HepG2 (cell line): ENCODE results near the gene C7orf57. TPM values are rescaled to one million over a fixed set of nuclear protein-coding genes. Genes with fewer than 3 reads are reported as not detected.
A peak's percentile ranks its signal among the peaks of the same experiment; 100 is the strongest.

ENCODE experiments used
- AKAP8 ChIP-seq: sonication (generic); formaldehyde crosslinking; IDR thresholded peaks from 2 replicates; pipeline ENCODE4 v1.5.1; 2020; ENCODE audit warnings: mild to moderate bottlenecking, missing genetic modification reagents
- BCL6 ChIP-seq: IDR thresholded peaks from 2 replicates; pipeline ENCODE4 v1.6.1; 2016; ENCODE audit warnings: missing genetic modification reagents, missing compliant biosample characterization
- BORCS8-MEF2B ChIP-seq: sonication (generic); formaldehyde crosslinking; IDR thresholded peaks from 2 replicates; pipeline ENCODE4 v1.8.0; 2022; ENCODE audit warnings: mild to moderate bottlenecking, missing genetic modification reagents
- CSRNP1 ChIP-seq: sonication (generic); formaldehyde crosslinking; IDR thresholded peaks from 2 replicates; pipeline ENCODE4 v1.8.1; 2023; ENCODE audit warnings: mild to moderate bottlenecking, missing genetic modification reagents
- HCFC1 ChIP-seq: fragments of 150-350 bp; IDR thresholded peaks from 2 replicates; pipeline ENCODE4 v1.6.1; 2014; ENCODE audit warnings: low read depth, low read length
- HIVEP1 ChIP-seq: sonication (generic); formaldehyde crosslinking; IDR thresholded peaks from 2 replicates; pipeline ENCODE4 v1.4.0; 2020; ENCODE audit warnings: mild to moderate bottlenecking, missing genetic modification reagents
- IKZF4 ChIP-seq: sonication (generic); formaldehyde crosslinking; IDR thresholded peaks from 2 replicates; pipeline ENCODE4 v1.5.1; 2020; ENCODE audit warnings: borderline replicate concordance, mild to moderate bottlenecking, low read depth, missing genetic modification reagents; ENCODE audit errors: not compliant biosample characterization
- MEIS1 ChIP-seq: sonication (generic); formaldehyde crosslinking; IDR thresholded peaks from 2 replicates; pipeline ENCODE4 v1.9.0; 2021; ENCODE audit warnings: mild to moderate bottlenecking, missing genetic modification reagents, moderate library complexity, borderline replicate concordance
- MXD3 ChIP-seq: IDR thresholded peaks from 2 replicates; pipeline ENCODE4 v1.6.1; 2016; ENCODE audit warnings: mild to moderate bottlenecking, missing biosample characterization, missing genetic modification reagents
- PHF8 ChIP-seq: sonication (generic); formaldehyde crosslinking; IDR thresholded peaks from 2 replicates; pipeline ENCODE4 v1.5.0; 2020; ENCODE audit warnings: missing genetic modification reagents
- RCOR2 ChIP-seq: IDR thresholded peaks from 2 replicates; pipeline ENCODE4 v1.6.1; 2016; ENCODE audit warnings: missing biosample characterization, missing genetic modification reagents
- SP5 ChIP-seq: IDR thresholded peaks from 2 replicates; pipeline ENCODE4 v1.6.1; 2016; ENCODE audit warnings: low read depth, borderline replicate concordance
- YY1 ChIP-seq: IDR thresholded peaks from 2 replicates; pipeline ENCODE4 v1.6.1; 2011; ENCODE audit warnings: low read length, low read depth, moderate library complexity, mild to moderate bottlenecking; ENCODE audit not compliant: insufficient read depth, insufficient replicate concordance
- ZBTB38 ChIP-seq: sonication (generic); formaldehyde crosslinking; IDR thresholded peaks from 2 replicates; pipeline ENCODE4 v1.5.1; 2020; ENCODE audit warnings: mild to moderate bottlenecking, missing genetic modification reagents
- ZBTB7B ChIP-seq: sonication (generic); formaldehyde crosslinking; IDR thresholded peaks from 2 replicates; pipeline ENCODE4 v1.4.0; 2020; ENCODE audit warnings: missing genetic modification reagents
- ZMYM4 ChIP-seq: sonication (generic); formaldehyde crosslinking; IDR thresholded peaks from 2 replicates; pipeline ENCODE4 v1.8.1; 2023; ENCODE audit warnings: mild to moderate bottlenecking, missing genetic modification reagents
- ZNF317 ChIP-seq: sonication (generic); formaldehyde crosslinking; IDR thresholded peaks from 2 replicates; pipeline ENCODE4 v1.5.0; 2020; ENCODE audit warnings: mild to moderate bottlenecking, missing genetic modification reagents
- ZNF598 ChIP-seq: sonication (generic); formaldehyde crosslinking; IDR thresholded peaks from 2 replicates; pipeline ENCODE4 v1.5.1; 2020; ENCODE audit warnings: mild to moderate bottlenecking, missing genetic modification reagents, borderline replicate concordance
- ZNF646 ChIP-seq: sonication (generic); formaldehyde crosslinking; IDR thresholded peaks from 2 replicates; pipeline ENCODE4 v1.9.0; 2021; ENCODE audit warnings: mild to moderate bottlenecking, missing genetic modification reagents
- ZNF800 ChIP-seq: sonication (generic); formaldehyde crosslinking; IDR thresholded peaks from 2 replicates; pipeline ENCODE4 v1.4.0; 2020; ENCODE audit warnings: missing genetic modification reagents
- polyA plus RNA-seq, 8 experiments: library from polyadenylated mRNA; depleted of rRNA in 3 of 8; stranded (reverse) in 7 of 8; unstranded in 1 of 8; fragments of >200 nt; fragmentation: Illumina TruSeq in 4 of 8; extraction: Trizol in 4 of 8; gene quantifications; 2 replicates each; pipeline versions ENCODE4 v1.2.1 to v1.2.3, GENCODE V29; 2011 to 2016; ENCODE audit warnings: low read depth in 4 of 8, missing spikeins in 1 of 8, mixed read lengths in 1 of 8; ENCODE audit not compliant: insufficient read depth in 1 of 8
- total RNA-seq, 5 experiments: library from RNA; depleted of rRNA; stranded (reverse); fragments of >200 nt; fragmentation: Illumina TruSeq; extraction: Trizol; gene quantifications; 2 replicates each; pipeline ENCODE4 v1.2.3, GENCODE V29; 2016; ENCODE audit warnings: low read depth in 1 of 5

Gene C7orf57
- total and polyA plus RNA-seq, 2 of the 13 experiments (the other 11 are each of a cell fraction or from before 2014, with no cell fraction given): not detected

GRCh38 chr7:47991741-47992311 lies 43.5 kb upstream of the C7orf57 start (continued):
- TF ChIP-seq ZNF646 (CRISPR knock-in tag): no peak
- TF ChIP-seq YY1: peak; percentile 69
- peak; percentile 73 for TF ChIP-seq ZMYM4 (CRISPR knock-in tag)
- TF ChIP-seq CSRNP1: no peak
- no peak for TF ChIP-seq AKAP8
- 0 out of 2 replicates have a peak, but pooled peaks have one; percentile 36 for TF ChIP-seq BCL6 (CRISPR knock-in tag)
- TF ChIP-seq BORCS8-MEF2B (CRISPR knock-in tag): peak; percentile 63; the same call in 1 of the 2 replicates
- TF ChIP-seq ZNF598 (CRISPR knock-in tag): peak; percentile 61; the same call in 1 of the 2 replicates
- TF ChIP-seq HIVEP1 (CRISPR knock-in tag): 0 out of 2 replicates have a peak, but pooled peaks have one; percentile 28
- TF ChIP-seq SP5: peak; percentile 72
- TF ChIP-seq ZNF800 (CRISPR knock-in tag): 0 out of 2 replicates have a peak, but pooled peaks have one; percentile 31
- TF ChIP-seq ZNF317 (CRISPR knock-in tag): 0 out of 2 replicates have a peak, but pooled peaks have one; percentile 26
- TF ChIP-seq MXD3 (CRISPR knock-in tag): peak; percentile 61; the same call in 1 of the 2 replicates
- TF ChIP-seq RCOR2: no peak
- peak; percentile 68; the same call in 1 of the 2 replicates for TF ChIP-seq ZBTB38 (CRISPR knock-in tag)
- no peak for TF ChIP-seq MEIS1 (CRISPR knock-in tag)
- peak; percentile 34 for TF ChIP-seq IKZF4
- peak; percentile 46; the same call in 1 of the 2 replicates for TF ChIP-seq ZBTB7B (CRISPR knock-in tag)
- TF ChIP-seq PHF8 (CRISPR knock-in tag): peak; percentile 39; the same call in 1 of the 2 replicates
- TF ChIP-seq HCFC1: no peak
